GM10266 (cell line): ENCODE measurements around the gene CD247.

ENCODE experiments used
- DNase-seq: peaks from one replicate; pipeline ENCODE4 v3.0.0; 2012; ENCODE audit errors: extremely low spot score
- CTCF ChIP-seq: IDR thresholded peaks from 2 replicates; pipeline ENCODE4 v1.5.1; 2012; ENCODE audit warnings: mild to moderate bottlenecking, low read depth; ENCODE audit not compliant: control insufficient read depth, insufficient read depth; ENCODE audit errors: missing control alignments

The CD247 gene

DNA sequence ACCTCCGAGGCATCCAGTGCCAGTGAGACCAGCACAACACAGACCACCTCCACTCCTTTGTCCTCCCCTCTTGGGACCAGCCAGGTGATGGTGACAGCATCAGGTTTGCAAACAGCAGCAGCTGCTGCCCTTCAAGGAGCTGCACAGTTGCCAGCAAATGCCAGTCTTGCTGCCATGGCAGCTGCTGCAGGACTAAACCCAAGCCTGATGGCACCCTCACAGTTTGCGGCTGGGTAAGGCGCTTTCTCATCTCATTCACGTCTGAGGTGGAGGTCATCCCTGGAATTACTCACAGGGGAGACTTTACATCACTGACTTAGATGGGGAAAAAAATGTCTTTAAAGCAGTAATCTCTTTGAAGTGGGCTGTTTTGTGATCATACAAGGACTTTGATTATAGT is 106.3 kb downstream of the CD247 start:
- DNase-seq: no peak

DNA sequence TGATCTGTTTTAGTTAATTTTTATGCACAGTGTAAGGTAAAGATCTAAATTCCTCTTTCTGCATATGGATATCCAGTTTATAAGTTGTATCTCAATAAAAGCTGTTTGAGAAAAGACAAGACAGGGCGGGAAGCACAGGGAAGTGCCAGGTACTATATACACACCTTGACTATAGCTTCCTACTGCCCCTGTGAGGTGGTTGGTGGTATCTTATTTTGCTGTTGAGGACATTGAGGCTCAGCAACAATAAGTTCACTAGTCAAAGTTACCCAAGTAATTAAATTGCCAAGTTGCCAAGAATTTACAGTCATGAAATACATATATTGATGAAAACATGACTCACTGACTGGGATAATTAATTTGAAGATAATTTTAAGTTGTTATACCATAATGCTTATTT is 109.1 kb downstream of the CD247 start:
- no peak for DNase-seq
- TF ChIP-seq CTCF: peak; percentile 23

More for the DNA sequence above, 106.3 kb downstream of the CD247 start:
- TF ChIP-seq CTCF: no peak

GRCh38 chr1:167408355-167408754 is 110.0 kb downstream of the CD247 start:
- DNase-seq: no peak
- TF ChIP-seq CTCF: no peak

DNA sequence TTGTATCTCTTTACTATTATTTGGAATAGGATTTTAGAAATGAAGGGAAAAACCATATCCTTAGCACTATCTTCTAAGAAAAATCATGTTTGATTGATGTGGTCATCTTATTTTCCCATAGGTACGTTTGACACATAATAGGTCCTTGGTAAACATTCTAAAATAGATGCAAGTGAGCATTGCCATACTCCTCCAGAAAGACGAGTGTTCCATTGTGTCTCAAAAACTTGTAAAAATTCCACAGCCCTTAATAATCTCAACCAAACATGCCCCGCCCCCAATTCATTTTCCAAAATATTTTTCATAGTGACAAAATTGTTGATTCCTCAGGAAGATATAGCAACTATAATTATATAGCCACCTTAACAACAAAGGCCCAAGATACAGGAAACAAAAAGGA is 113.4 kb downstream of the CD247 start:
- no peak for DNase-seq
- no peak for TF ChIP-seq CTCF

DNA sequence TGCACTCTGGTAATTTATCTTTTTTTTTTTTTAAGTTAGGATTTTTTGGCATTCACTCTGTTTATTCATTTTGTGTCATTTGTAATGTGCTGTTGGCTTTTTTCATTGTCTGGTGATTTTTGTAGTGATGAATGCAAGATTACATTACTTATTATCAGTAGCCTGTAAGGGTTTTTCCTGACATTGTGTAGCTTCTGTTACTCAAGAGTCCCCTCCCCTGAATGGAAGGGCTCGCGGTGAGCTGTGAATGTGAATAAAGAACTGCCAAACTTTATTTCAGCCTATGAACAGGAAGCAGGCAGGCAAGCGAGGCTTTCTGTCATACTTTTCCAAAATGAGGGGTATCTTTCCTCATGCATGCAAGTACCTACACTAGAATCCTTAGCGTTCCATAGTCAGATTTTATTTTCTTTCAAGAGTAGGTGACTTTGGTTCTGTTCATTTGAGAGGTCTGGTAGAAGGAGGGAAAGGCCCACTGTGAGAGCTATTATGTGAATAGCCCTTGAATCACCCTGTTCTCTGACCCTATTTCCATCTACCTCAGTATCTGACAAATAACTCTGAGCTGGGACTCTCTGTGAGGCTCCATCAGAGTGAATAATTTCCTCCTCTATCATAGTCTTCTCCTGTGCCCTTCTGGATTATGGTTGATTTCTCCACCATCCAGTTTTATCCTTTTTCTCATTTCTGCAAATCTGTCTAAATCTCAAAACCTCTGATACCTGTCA is 114.0 kb downstream of the CD247 start:
- no peak for TF ChIP-seq CTCF
- no peak for DNase-seq

DNA sequence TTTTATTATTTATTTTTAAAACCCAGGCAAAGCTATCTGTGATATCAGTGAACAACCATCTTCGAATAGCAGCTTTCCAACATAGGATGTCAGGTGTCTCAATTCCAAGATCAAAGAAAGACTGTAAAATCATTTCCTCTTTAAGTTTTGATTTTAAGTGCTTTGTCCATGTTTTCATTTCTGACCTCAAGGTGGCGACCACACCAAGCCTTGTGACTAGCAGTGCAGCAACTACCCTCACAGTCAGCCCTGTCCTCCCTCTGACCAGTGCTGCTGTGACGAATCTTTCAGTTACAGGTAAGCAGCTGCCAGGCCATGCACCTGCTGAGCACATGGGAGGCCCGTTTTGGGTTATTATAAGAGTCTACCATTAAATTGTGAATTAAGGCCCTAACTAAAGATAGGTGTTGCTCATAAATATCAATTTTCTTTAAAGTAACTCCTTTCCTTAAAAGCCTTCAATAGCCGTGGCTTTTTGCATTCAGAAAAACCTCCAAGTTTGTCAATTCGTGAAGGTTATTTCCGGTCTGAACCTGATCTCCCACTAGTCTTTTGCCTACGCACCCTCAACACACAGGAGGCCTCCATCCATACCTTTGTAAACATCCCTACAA is 117.0 kb downstream of the CD247 start:
- TF ChIP-seq CTCF: peak; percentile 72
- peak; percentile 40 for DNase-seq

DNA sequence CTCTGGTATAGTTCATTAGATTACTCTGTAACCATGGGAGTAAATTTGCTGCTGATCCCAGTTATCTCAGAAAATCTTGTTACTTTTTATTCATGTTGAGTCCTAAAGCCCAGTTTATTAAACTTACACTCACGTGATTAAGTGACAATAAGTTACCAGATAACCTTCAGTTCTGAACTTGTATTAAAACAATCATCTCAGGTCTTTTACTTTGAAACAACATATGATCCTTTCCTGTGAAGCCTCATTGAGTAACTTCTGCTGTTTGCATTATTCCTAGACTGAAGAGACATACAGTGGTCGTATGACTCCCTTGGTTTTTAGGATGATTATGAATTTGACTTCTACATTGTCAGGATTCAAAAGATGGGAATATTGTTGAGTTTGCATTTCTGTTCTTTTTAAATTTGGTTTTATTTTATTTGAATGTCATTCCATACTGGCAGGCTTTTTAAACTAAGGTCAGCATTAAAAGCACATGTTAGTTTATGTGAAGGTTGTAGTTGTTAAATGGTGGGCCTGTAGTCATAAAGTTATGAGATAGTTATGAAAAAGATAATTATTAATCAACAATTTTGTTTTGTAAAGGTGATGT is 117.9 kb downstream of the CD247 start:
- DNase-seq: no peak
- no peak for TF ChIP-seq CTCF
